Measurements from ENCODE around the gene CD4.
A peak's percentile ranks its signal among the peaks of the same experiment; 100 is the strongest.
"Not testable (repeated sequence)": the region's sequence is repeated elsewhere in the genome, so short reads cannot be mapped to it uniquely, and the experiment has no call there.

CD4 gene

DNA sequence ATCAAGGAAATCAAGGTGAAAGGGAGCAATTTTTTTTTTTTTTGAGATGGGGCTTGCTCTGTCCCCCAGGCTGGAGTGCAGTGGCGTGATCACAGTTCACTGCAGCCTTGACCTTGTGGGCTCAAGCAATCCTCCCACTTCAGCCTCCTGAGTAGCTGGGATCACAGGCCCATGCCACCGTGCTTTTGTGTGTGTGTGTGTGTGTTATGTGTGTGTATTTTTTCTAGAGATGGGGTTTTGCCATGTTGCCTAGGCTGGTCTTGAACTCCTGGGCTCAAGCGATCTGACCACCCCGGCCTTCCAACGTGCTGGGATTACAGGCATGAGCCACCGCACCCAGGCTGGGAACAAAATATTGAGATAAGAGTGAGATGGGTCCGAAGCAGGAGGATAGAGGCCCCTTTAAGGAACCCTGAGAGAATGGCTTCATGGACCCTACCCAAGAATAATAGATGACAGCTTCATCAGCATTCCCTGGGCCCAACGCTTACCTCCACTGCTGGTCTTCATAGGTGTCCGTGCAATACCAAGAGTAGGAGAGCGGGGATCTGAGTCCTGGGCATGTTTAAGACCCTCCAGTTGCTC, 60.7 kb downstream of the CD4 start:
- no peak for DNase-seq

DNA sequence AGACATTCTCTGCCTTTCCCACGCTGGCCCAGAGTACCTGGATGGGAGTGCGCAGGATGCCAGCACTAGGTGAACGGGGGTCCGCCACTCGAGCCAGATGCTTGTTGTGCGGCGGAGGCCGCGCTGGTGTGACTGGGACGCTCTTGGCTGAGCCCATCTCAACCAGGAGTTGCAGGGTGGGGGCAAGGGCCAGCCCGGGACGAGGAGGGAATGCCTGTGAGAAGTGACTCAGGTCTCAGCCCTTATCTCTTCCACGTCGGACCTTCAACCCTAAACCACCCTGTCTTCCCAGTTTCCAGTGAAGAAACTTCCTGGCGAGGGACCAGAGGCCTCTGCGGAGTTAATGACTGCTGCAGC, 61.4 kb downstream of the CD4 start:
- no peak for DNase-seq

DNA sequence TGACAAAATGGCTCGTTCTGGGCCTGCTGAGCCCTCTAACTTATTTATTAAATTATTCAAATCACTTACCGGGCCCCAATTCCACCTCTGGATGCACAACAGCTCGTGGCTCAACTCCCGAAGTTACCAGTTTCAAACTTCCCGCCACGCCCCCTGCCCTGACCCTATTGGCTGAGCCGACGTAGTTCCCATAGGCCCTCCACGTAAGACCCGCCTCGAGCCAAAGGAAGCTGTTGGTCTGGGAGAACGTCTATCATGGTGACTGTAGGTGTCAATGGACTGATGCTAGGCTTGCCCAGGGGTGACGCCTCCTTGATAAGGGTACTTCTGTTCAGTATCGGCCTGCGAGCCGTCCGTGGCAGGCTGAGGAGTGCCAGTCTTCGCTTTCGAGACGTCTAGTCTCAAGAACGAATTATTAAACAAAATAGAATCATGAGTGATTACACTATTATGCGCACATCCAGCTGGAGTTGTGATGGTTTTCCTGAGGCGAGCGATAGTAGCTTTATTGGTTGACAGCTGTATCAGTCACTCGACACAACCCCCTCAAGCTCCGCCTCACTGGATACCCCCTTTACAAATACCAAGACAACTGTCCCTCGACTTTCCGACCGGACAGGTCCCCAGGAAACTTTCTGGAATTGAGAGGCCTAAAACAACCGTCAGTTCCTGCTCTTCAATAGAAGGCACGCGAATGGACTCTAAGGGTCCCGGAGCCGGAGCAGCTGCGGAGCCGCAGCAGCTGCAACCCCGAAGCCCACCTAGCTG, 62.0 kb downstream of the CD4 start, which contains the start of gene CDCA3:
TSS of gene CDCA3 (minus strand) at position 134 of the 768 bp plus-strand sequence. CDS start 334 bp downstream, outside the sequence.
- peak; percentile 99 for DNase-seq

DNA sequence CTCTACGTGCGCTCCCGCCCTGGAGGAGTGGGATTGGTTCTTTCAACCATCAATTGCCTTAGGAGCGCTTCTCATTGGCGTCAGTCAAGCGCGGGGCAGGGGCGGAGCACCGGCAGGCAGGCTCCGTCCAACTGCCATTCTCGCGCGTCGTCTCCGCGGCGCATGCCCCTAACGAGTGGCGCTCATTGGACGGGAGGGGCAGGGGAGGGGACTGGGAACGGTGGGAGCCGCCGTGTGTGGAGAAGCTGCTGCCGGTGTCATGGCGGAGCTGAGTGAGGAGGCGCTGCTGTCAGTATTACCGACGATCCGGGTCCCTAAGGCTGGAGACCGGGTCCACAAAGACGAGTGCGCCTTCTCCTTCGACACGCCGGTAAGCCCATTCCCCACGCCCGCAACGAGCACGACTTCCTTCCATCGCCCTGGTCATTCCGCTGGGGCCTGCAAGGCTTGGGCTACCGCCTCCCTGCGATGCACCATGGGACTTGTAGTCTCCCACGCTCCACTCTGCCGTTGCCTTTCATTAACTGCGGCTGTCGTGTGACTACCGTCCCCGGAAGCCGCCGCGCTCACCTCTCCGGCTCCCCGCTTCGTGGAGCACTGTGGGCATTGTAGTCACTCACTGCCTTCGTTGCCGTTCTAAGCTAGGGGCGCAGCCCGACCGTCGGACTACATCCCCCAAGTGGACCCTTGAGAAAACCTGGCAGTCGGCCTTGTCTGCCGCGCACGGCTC, 62.8 kb downstream of the CD4 start, which contains the start of gene USP5:
TSS of gene USP5 (plus strand) at position 230 of the 730 bp plus-strand sequence. CDS start at position 260, 30 bp downstream.
- peak; percentile 100 for DNase-seq

DNA sequence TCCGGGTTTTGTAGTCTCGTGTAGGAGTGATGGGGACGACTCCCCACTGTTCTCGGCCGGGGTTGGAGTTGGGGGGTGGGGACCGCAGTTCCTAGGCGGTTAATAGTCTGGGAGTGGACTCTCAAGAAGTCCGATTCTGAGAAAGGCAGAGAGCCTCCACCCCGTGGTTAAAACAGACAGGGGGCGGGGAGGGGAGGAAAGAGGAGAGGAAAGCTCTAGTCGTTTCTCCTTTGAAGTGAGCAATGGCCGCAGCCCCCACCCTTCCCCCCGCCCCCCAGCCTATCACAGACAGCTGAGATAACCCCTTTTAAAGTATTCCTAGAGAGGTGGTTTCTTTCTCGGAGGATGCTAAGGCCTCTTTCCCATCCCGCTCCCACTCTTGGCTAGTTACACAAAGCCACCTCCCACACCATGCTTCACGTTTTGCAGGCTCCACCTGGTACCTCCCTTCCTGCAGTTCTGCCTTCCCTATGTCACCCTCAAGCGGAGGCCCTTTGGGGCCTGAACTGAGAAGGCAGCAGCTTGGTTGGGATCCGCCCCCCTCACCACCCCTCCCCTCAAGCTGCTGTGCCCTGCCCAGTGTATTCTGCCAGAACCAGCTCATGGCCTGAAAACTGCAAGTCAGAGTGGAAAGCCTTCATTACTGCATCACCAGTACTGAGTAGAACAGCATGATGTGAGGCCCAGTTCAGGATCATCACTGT, 63.5 kb downstream of the CD4 start:
- peak; percentile 73 for DNase-seq

DNA sequence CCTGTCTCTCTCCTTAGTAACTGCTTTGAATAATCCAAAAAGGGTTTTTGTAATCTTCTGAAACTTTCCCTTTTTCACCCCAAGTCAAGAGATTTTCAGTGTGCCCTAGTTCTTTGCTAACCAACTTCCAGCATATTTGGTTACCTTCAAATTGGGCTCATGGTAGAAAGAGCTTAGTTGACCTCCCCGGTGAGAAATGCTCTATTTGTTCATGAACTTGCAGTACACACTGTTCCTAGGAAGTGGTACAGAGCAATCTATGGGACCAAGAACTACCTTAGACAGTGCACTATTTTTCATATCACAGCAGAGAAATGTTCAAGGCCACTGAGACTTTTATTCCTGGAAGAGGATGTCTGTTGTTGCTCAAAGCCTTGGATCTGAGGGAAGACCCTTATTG, 64.3 kb downstream of the CD4 start:
- DNase-seq: no peak

DNA sequence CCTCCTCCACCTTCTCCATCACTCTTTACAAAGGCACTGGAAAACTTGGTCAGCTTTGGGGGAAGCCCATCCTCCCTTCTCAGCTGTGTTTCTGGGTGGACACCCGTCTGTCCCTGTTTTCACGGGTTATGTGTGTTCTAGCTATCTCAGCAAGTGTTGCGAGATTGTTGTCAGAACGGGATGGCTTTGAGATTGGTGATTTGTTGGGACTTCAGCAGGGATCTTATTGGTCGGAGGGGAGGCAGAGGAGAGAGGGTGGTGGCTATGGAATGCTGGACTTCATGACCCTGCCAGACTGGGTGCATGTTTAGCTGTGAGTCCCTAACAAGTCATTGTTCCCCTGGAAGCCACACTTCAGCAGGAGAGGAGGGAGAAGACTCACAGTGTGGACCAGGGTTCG, 64.7 kb downstream of the CD4 start:
- DNase-seq: no peak

DNA sequence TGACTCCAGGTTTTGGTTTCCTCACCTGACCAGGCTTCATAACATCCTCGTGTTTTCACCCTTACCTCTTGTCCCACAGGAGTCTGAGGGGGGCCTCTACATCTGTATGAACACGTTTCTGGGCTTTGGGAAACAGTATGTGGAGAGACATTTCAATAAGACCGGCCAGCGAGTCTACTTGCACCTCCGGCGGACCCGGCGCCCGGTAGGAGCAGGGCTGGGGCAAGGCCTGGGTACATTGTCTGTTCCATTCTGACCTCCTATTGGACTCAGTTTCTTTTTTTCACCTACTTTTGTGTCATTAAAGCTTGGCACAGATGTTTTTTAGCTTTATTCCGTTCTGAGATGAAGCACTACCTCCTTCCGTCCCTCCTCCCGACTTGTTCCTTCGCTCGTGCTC, 66.0 kb downstream of the CD4 start:
- no peak for DNase-seq

DNA sequence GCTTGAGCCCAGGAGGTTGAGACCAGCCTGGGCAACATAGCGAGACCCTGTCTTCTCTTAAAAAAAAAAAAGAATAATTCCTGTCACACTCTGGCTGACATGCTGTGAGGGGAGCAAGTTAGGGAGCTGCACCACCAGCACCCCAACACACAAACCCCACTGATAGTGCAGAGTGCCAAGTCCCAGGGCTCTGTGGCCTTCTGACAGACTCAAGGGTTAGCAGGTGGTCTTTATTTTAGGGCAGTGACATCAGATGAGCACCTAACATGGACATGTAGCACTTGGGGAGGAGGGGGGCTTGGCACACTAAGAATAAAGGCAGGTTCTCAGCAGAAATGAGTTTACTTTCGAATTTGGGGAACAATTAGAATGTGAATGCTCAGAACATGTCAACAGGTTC, 69.5 kb downstream of the CD4 start:
- DNase-seq: no peak

DNA sequence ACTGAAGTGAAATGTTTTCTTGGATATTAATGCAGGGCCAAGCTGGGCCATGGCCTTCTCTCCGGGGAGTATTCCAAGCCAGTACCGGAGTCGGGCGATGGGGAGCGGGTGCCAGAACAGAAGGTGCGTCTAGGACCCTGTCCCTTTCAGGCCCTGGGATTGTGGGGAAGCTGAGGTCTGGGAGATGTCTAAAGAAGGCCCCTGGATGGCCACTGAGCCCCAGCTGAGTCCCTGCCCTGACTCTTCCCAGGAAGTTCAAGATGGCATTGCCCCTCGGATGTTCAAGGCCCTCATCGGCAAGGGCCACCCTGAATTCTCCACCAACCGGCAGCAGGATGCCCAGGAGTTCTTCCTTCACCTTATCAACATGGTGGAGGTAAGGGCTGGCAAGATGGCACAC, 70.8 kb downstream of the CD4 start:
- DNase-seq: no peak

DNA sequence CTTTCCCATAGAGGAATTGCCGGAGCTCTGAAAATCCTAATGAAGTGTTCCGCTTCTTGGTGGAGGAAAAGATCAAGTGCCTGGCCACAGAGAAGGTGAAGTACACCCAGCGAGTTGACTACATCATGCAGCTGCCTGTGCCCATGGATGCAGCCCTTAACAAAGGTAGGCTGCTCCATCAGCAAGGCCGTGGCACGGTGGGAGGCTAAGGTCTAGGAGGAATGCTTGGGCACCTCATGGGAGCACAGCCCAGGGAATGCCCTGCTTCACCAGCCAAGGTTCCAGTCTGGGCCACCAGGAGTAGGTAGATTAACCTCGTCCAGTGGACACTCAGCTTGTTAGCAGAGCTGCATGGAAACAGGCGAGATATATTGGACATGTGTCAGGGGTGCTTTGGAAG, 71.6 kb downstream of the CD4 start:
- no peak for DNase-seq

DNA sequence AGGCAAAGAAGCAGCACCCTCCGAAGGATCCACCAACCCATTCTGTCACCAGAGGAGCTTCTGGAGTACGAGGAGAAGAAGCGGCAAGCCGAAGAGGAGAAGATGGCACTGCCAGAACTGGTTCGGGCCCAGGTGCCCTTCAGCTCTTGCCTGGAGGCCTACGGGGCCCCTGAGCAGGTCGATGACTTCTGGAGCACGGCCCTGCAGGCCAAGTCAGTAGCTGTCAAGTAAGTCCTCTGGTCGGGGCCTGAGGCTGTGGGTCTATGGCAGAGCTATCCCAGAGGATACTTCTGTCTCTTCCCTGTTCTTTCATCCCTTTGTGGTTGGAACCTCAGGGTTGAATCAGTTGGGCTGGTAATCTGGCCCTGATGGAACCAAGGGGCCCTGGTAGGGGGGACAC, 72.1 kb downstream of the CD4 start:
- no peak for DNase-seq

DNA sequence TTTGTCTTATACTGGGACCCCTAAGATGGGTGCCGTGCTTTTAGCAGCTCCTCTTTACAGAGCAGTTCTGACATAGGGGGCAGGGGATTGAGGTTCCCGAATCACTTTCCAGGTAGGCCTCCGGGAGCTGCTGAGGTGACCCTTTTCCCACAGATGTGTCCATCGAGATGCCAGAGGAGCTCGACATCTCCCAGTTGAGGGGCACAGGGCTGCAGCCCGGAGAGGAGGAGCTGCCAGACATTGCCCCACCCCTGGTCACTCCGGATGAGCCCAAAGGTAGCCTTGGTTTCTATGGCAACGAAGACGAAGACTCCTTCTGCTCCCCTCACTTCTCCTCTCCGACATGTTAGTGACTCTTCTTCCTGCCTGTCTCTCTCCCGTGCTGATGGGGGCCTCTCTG, 73.7 kb downstream of the CD4 start:
- no peak for DNase-seq

DNA sequence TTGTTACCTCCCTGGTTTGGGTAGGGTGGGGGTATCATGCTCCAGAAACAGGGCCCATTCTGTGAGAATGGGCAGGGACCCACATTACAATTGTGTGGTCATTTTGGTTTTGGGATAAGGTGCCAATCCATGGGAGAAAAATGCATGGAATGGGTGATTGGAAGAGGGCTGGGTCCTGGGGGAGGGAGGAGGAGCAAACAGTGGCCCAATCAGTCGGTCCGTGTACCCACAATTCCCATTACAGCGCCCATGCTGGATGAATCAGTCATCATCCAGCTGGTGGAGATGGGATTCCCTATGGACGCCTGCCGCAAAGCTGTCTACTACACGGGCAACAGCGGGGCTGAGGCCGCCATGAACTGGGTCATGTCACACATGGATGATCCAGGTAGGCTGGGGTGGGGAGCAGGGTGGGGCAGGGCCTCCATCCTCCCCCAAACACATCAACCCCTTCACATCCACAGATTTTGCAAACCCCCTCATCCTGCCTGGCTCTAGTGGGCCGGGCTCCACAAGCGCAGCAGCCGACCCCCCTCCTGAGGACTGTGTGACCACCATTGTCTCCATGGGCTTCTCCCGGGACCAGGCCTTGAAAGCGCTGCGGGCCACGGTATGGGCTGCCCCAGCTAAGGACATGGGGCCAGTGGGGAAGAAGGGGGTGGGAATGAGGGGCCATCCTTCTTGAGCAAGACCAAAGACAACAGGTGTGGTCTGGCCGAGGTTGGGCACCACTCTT, 74.4 kb downstream of the CD4 start:
- DNase-seq: peak; percentile 46

DNA sequence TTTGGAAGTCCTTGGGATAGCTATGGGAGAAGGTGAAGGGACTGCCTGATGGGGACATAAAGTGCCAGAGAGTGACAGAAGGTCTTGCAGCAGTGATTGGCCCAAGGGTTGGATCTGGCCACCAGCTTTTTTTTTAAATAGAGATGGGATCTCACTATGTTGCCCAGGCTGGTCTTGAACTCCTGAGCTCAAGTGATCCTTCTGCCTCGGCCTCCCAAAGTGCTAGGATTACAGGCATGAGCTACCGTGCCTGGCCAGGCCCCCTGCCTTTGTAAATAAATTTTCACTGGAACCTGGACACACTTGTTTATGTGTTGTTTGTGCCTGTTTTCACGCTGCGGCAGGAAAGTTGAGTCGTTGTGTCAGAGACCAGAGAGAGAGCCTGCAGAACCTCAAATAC, 76.0 kb downstream of the CD4 start:
- not testable (repeated sequence) for DNase-seq

DNA sequence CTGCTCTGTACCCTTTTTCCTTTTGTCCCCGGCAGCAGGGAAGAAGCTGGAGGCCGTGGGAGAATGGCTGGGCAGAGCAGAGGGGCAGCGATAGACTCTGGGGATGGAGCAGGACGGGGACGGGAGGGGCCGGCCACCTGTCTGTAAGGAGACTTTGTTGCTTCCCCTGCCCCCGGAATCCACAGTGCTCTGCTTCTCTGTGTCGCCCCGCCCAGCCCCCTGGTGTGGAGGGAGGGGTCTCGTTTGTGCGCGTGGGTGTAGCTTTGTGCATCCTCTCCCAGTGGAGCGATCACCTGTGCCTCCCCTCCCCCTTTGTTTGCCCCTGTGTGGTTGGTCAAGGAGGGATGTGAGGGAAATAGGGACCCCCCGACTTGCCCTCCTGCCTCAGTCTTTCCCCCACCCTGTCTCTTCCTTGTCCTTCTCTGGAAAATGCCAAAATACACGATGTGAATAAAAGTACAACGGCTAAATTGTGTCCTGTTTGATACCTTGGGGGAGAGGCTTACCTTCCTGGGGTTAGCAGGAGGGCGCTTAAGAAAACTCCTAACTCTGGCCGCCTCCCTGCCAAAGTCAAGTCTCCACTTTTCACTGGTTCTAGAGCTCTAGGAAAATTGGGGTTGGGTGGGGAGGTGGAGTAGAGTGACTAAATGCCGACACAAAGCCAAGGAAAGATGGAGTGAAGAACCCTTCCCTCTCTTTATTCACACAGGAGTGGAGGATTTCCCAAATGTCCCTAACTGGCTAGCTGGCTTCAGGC, 77.0 kb downstream of the CD4 start:
- no peak for DNase-seq

DNA sequence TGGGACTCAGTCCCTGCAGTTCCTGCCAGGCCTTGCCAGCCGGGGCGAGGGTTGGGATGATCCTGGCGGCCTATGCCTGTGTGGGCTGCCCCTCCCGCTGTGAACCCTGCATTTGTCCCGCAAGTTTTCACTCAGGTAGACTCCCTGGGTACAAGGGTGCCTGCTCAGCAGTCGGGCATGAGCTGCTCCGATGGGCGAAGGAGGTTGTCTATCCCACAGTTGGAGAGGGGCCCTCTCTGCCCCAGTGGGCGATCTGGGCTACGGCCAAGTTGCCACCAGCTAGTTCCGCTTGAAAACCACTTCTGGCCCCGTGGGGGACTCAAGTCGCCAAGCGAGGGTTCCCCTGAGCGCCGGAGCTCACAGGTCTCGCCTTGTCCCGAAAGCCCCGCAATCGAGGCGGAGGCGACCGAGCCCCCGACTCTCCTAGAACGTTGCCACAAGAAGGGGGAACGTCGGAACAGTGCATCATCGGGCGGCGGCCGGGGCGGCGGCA, 77.6 kb downstream of the CD4 start:
- DNase-seq: no peak

DNA sequence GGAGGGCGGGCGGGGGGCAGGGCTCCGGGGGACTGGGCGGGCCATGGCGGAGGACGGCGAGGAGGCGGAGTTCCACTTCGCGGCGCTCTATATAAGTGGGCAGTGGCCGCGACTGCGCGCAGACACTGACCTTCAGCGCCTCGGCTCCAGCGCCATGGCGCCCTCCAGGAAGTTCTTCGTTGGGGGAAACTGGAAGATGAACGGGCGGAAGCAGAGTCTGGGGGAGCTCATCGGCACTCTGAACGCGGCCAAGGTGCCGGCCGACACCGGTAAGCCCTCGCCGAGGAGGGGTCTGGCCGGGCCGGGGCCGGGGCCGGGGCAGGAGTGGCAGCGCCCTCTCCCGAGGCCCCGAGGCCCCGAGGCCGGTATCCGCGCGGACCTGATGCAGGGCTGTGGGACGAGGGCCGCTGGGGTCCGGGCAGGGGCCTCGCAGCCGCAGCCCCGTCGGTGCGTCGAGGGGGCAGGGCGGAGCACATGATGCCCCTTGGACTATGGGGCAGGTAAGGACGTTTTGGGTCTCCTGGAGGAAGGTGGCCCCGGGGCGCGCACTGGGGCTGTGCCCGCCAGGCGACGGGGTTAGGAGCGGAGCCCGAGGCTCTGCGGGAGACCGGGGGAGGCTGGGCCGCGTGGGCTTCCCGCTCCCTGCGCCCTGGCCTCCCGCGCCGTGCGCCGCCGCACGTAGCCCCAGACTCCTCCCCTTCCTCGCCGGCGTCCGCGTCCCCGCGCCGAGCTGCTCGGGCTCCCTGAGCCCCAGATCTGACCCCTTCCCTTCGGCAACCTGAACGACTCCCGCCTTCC, 78.3 kb downstream of the CD4 start, which contains the start of gene TPI1:
TSS of gene TPI1 (plus strand) at position 119 of the 798 bp plus-strand sequence. CDS start at position 155, 36 bp downstream.
- DNase-seq: peak; percentile 85

DNA sequence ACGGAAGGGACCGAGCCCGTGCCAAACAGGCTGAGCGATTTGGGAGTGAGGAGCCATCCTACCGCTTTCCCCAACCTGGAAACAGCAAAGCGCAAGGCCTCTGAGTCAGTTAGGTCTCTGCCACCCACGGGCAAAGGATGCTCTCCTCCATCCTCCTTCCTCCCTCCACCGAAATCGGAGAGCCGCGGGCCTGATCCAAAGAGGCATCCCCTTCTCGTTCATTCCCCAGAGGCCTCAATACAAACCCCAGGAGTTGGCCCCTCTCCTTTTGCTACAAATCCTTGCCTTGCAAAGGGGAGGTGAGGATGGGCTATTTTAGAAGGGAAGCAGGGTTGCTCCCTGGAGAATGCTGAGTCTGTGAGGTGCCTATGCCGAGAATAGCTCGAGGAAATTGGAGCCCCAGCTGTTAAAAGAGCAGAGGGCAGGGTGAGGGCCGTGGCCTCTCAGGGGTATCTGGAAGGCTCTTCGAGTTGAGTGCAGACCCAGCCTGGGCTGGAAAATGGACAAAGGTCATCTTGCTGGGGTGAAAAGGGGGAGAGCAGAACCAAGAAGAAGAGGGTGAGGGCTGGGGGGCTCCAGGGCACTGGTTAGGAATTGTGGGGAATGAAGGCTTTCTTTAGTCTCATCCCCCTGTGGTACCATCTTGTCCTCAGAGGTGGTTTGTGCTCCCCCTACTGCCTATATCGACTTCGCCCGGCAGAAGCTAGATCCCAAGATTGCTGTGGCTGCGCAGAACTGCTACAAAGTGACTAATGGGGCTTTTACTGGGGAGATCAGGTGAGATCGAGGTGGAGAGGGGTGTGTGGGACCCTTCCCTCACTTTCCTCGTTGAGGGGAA, 79.1 kb downstream of the CD4 start:
- peak; percentile 44 for DNase-seq

Data from fibroblast of skin of scalp (primary cell).